Activated B cell treated with CpG ODN at 0.5 μM for 24 hours (primary cell): ENCODE data around the gene CDC14A. TPM values are rescaled to one million over a fixed set of nuclear protein-coding genes. Genes with fewer than 3 reads are reported as not detected.

Source experiments
- ATAC-seq: fragments of 200-7000 bp; cut with Tn5 transposase; one replicate; pipeline ENCODE4 v1.10.0; 2021; ENCODE audit warnings: low read depth, mild to moderate bottlenecking, moderate library complexity
- CTCF ChIA-PET: fragments of 350-600 bp; sonication (Branson Sonifier 250); formaldehyde crosslinking; loops from one replicate; lab custom pipeline; 2021; ENCODE audit warnings: antibody characterized with exemption; lab: Charles Lee
- POLR2A ChIA-PET: fragments of 350-600 bp; sonication (Branson Sonifier 250); formaldehyde crosslinking; loops from one replicate; lab custom pipeline; 2021; ENCODE audit warnings: antibody characterized with exemption; lab: Charles Lee
- DNase-seq: peaks from one replicate; pipeline ENCODE4 v3.0.0; 2022
- H3K27ac Mint-ChIP-seq: one replicate; pipeline ENCODE4 v1.8.0; 2020; ENCODE audit warnings: mixed read lengths
- H3K27me3 Mint-ChIP-seq: one replicate; pipeline ENCODE4 v1.8.0; 2021; ENCODE audit warnings: mixed read lengths
- H3K36me3 Mint-ChIP-seq: one replicate; pipeline ENCODE4 v1.8.0; 2021; ENCODE audit warnings: low read depth, mixed read lengths
- H3K4me1 Mint-ChIP-seq: one replicate; pipeline ENCODE4 v1.8.0; 2021; ENCODE audit warnings: mixed read lengths
- H3K4me3 Mint-ChIP-seq: one replicate; pipeline ENCODE4 v1.8.0; 2020; ENCODE audit warnings: mild to moderate bottlenecking, mixed read lengths
- H3K9me3 Mint-ChIP-seq: one replicate; pipeline ENCODE4 v1.8.0; 2020; ENCODE audit warnings: mixed read lengths
- intact Hi-C: fragments of 100-400 bp; cut with micrococcal nuclease; formaldehyde crosslinking; loops from one replicate; pipeline ENCODE4 v1.15.1; 2024
- total RNA-seq: library from RNA; stranded (reverse); gene quantifications from 2 replicates; pipeline ENCODE4 v1.2.3, GENCODE V29; 2022
- TF ChIP-seq, protein P1 (sequence below): fragments of 200-600 bp; IDR thresholded peaks from one replicate; pipeline ENCODE4 v1.8.0; 2022; ENCODE audit warnings: antibody characterized with exemption, mild to moderate bottlenecking

CDC14A gene
- total RNA-seq, 1 donor from 2014 or later: 16.8 TPM

DNA sequence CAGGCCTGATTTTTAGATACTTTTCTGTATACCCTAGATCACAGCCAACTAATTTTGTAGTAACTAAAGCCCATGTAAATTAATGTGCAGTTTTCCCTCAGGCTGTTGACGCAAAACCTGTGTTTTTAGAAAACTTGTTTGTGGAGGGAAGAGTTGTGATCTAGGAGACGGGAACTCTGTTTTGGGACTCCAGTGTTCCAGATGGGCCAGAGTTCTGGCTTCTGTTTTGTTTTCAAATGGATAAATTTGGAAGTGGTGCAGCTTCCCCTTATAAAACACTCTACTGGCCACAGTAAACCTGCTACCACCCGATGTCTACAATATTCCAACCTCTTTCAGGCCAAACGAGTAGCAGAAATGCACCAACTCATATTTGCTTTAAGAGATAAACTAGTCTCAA, 172.0 kb downstream of the CDC14A start:
- no peak overlapping the region for H3K4me3 Mint-ChIP-seq
- H3K36me3 Mint-ChIP-seq: peaks cover 2% of the 10 kb centered on the region
- H3K27ac Mint-ChIP-seq: no peak overlapping the region
- no peak for DNase-seq
- H3K27me3 Mint-ChIP-seq: no peaks in the 10 kb centered on the region
- ChIA-PET CTCF (no interaction called here), POLR2A (no interaction called here)
- H3K4me1 Mint-ChIP-seq: peaks cover 14% of the 10 kb centered on the region
- no peak for ATAC-seq
- intact Hi-C loops: no loop called here
- H3K9me3 Mint-ChIP-seq: no peaks in the 10 kb centered on the region
- TF ChIP-seq, protein P1, sequence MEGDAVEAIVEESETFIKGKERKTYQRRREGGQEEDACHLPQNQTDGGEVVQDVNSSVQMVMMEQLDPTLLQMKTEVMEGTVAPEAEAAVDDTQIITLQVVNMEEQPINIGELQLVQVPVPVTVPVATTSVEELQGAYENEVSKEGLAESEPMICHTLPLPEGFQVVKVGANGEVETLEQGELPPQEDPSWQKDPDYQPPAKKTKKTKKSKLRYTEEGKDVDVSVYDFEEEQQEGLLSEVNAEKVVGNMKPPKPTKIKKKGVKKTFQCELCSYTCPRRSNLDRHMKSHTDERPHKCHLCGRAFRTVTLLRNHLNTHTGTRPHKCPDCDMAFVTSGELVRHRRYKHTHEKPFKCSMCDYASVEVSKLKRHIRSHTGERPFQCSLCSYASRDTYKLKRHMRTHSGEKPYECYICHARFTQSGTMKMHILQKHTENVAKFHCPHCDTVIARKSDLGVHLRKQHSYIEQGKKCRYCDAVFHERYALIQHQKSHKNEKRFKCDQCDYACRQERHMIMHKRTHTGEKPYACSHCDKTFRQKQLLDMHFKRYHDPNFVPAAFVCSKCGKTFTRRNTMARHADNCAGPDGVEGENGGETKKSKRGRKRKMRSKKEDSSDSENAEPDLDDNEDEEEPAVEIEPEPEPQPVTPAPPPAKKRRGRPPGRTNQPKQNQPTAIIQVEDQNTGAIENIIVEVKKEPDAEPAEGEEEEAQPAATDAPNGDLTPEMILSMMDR: no peak

DNA sequence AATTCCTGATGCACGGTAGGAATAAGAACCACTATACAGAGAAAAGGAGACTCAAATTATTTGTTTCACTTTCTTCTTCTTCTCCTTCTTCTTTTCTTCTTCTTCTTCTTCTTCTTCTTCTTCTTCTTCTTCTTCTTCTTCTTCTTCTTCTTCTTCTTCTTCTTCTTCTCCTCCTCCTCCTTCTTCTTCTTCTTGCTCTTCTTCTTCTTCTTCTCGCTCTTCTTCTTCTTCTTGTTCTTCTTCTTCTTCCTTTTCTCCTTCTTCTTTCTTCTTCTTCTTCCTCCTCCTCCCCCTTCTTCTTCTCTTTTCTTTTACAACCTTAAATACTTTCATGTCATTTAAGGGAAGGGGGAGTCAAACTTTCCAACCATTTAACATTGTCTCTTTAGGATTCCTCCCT, 174.6 kb downstream of the CDC14A start:
- no peaks in the 10 kb centered on the region for H3K36me3 Mint-ChIP-seq
- H3K4me3 Mint-ChIP-seq: no peak overlapping the region
- no peak for DNase-seq
- ChIA-PET POLR2A (no interaction called here), CTCF (no interaction called here)
- no peaks in the 10 kb centered on the region for H3K27me3 Mint-ChIP-seq
- TF ChIP-seq, protein P1: no peak
- H3K4me1 Mint-ChIP-seq: peaks cover 14% of the 10 kb centered on the region
- intact Hi-C loops: no loop called here
- ATAC-seq: no peak
- H3K9me3 Mint-ChIP-seq: no peaks in the 10 kb centered on the region
- H3K27ac Mint-ChIP-seq: no peak overlapping the region

DNA sequence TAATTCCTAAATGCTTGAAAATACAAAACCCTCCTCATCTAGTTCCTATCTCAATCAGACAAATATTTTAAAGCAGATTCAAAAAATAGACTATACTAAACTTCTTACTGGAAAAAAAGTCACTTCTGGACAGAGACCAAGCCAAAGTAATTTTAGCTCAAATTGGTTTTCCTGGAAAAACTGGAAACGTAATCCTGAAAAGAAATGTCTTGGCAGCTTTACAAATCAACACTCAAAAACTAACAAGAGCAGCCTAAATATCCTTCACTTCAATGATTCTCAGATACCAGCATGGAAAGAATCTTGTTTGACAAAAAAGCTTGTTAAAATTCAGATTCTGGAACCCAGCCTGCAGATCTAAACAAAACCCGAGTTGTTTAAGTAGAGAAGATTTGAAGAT, 176.6 kb downstream of the CDC14A start:
- Mint-ChIP-seq H3K27ac (no peak overlapping the region), H3K4me3 (no peak overlapping the region), H3K36me3 (no peaks in the 10 kb centered on the region), H3K4me1 (no peaks in the 10 kb centered on the region), H3K9me3 (no peaks in the 10 kb centered on the region), H3K27me3 (peaks cover 3% of the 10 kb centered on the region)
- ATAC-seq (no peak), DNase-seq (no peak)
- TF ChIP-seq, protein P1: no peak
- ChIA-PET POLR2A (no interaction called here), CTCF (no interaction called here)
- intact Hi-C loops: no loop called here

DNA sequence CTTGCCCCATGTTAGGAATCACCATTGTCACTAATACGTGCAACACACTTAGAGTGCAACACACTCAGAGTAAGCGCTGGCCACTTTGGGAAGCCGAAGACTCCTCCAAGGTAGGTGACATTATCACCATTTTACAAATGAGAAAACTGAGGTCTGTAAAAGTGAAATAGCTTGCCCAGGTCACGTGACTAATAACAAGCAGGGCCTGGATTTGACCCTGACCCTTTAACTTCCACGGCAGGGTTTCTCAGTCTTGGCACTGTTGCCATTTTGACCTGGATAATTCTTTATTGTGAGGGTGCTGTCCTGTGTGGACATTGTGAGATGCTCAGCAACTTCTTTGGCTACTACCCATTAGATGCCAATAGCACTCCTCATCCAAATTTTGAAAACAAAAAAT, 177.8 kb downstream of the CDC14A start:
- Mint-ChIP-seq H3K9me3 (no peaks in the 10 kb centered on the region), H3K4me3 (no peak overlapping the region), H3K27ac (no peak overlapping the region), H3K4me1 (peaks cover under 1% of the 10 kb centered on the region), H3K36me3 (no peaks in the 10 kb centered on the region), H3K27me3 (peaks cover 8% of the 10 kb centered on the region)
- DNase-seq: no peak
- TF ChIP-seq, protein P1: no peak
- intact Hi-C loops: no loop called here
- CTCF ChIA-PET: no interaction called here
- ATAC-seq: no peak
- POLR2A ChIA-PET: no interaction called here

DNA sequence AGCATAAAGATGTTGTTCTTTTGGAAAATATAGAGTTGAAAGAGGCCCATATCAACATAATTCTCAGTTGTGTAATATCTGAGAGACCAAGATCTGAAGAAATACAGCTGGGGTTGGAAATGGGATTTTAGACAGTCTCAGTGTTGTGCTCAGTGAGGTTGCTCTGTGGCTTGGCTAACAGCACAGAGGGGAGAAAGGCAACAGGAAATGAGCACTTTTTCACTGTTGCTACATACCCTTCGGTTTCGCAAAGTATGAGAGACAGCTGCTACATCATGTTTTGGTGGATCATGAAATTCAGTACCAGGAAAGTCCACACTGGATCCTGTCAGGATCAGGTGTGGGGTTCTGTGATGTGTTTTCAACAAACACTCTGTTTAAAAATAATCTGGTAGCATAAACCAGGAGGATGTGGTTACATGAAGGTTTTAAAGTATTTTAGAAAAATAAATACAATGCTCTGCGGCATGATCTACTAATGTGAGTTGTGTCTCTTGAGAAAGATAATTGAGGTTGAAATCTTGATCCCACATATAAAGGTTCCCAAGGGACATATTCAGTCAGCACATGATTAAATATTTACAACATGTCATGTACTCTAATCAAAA, 178.7 kb downstream of the CDC14A start:
- no peak overlapping the region for H3K4me3 Mint-ChIP-seq
- ATAC-seq: no peak
- peaks cover 7% of the 10 kb centered on the region for H3K4me1 Mint-ChIP-seq
- H3K27me3 Mint-ChIP-seq: peaks cover 10% of the 10 kb centered on the region
- DNase-seq: no peak
- TF ChIP-seq, protein P1: no peak
- no peaks in the 10 kb centered on the region for H3K9me3 Mint-ChIP-seq
- CTCF ChIA-PET: no interaction called here
- H3K27ac Mint-ChIP-seq: no peak overlapping the region
- POLR2A ChIA-PET: no interaction called here
- H3K36me3 Mint-ChIP-seq: no peaks in the 10 kb centered on the region
- intact Hi-C loops: no loop called here
